GM12878 (cell line): ENCODE results near the gene XPC. TPM values are rescaled to one million over a fixed set of nuclear protein-coding genes. Genes with fewer than 3 reads are reported as not detected.
A peak's percentile ranks its signal among the peaks of the same experiment; 100 is the strongest.

ENCODE experiments used
- BHLHE40 ChIP-seq, 2 experiments: fragments of 450-650 bp in 1 of 2; IDR thresholded peaks; 2 replicates each; pipeline ENCODE4 v1.6.1; 2011 to 2017; ENCODE audit warnings: low read depth in 2 of 2, borderline replicate concordance in 1 of 2, improper control_type of control experiment in 1 of 2, low read length in 1 of 2, mild to moderate bottlenecking in 1 of 2
- DPF2 ChIP-seq: fragments of 450-650 bp; IDR thresholded peaks from 2 replicates; pipeline ENCODE4 v1.6.1; 2017; ENCODE audit warnings: mild to moderate bottlenecking
- GABPA ChIP-seq: IDR thresholded peaks from 2 replicates; pipeline ENCODE4 v1.6.1; 2014; ENCODE audit warnings: antibody characterized with exemption, low read depth, mild to moderate bottlenecking, inconsistent platforms
- IKZF1 ChIP-seq: fragments of 450-650 bp; conservative IDR thresholded peaks from 2 replicates; pipeline ENCODE4 v1.6.1; 2017; ENCODE audit warnings: antibody characterized with exemption, mild to moderate bottlenecking
- NBN ChIP-seq: fragments of 450-650 bp; IDR thresholded peaks from 2 replicates; pipeline ENCODE4 v1.6.1; 2016
- RFX5 ChIP-seq: IDR thresholded peaks from 2 replicates; pipeline ENCODE4 v1.6.1; 2011; ENCODE audit warnings: low read depth, low read length, improper control_type of control experiment
- STAT1 ChIP-seq: fragments of 450-650 bp; conservative IDR thresholded peaks from 2 replicates; pipeline ENCODE4 v1.6.1; 2014; ENCODE audit warnings: antibody characterized with exemption, mild to moderate bottlenecking
- TAF1 ChIP-seq: IDR thresholded peaks from 2 replicates; pipeline ENCODE4 v1.6.1; 2011; ENCODE audit warnings: mild to moderate bottlenecking, low read depth, low read length, borderline replicate concordance
- TARDBP ChIP-seq: IDR thresholded peaks from 2 replicates; pipeline ENCODE4 v1.6.1; 2016; ENCODE audit warnings: borderline replicate concordance
- ZBED1 ChIP-seq: IDR thresholded peaks from 2 replicates; pipeline ENCODE4 v1.6.1; 2016; ENCODE audit warnings: borderline replicate concordance
- ZNF24 ChIP-seq: fragments of 450-650 bp; IDR thresholded peaks from 2 replicates; pipeline ENCODE4 v1.6.1; 2017; ENCODE audit warnings: antibody characterized with exemption, mild to moderate bottlenecking
- ZSCAN29 ChIP-seq: fragments of 450-650 bp; IDR thresholded peaks from 2 replicates; pipeline ENCODE4 v1.6.1; 2017; ENCODE audit warnings: mild to moderate bottlenecking, moderate library complexity
- polyA plus RNA-seq, 11 experiments: library from polyadenylated mRNA; depleted of rRNA in 4 of 11; unstranded in 6 of 11; stranded (reverse) in 5 of 11; fragments of >200 nt; fragmentation: Nextera tagmentation in 4 of 11; fragmentation: Illumina TruSeq in 1 of 11; extraction: Ambion mirVana in 4 of 11; extraction: Trizol in 1 of 11; gene quantifications; 1 replicate in 1 of 11; 2 replicates in 10 of 11; pipeline versions ENCODE4 v1.2.1 to v1.2.3, GENCODE V29; 2011 to 2016; ENCODE audit warnings: inconsistent platforms in 2 of 11, missing spikeins in 2 of 11, low read depth in 1 of 11
- total RNA-seq, 4 experiments: library from RNA; depleted of rRNA in 3 of 4; stranded (reverse); fragments of >200 nt in 3 of 4; fragmentation: Illumina TruSeq in 1 of 4; extraction: Trizol in 1 of 4; gene quantifications; 2 replicates each; pipeline versions ENCODE4 v1.2.1 to v1.2.3, GENCODE V29; 2013 to 2021
- TF ChIP-seq, protein P1 (sequence below): fragments of 450-650 bp; formaldehyde crosslinking; IDR thresholded peaks from 2 replicates; pipeline ENCODE4 v1.5.0; 2022; ENCODE audit warnings: mild to moderate bottlenecking, missing genetic modification characterization
- TF ChIP-seq, protein P2 (sequence below): fragments of 450-650 bp; IDR thresholded peaks from 2 replicates; pipeline ENCODE4 v1.6.1; 2017; ENCODE audit warnings: low read depth, mild to moderate bottlenecking, moderate library complexity
- TF ChIP-seq, protein P3 (sequence below): fragments of 450-650 bp; IDR thresholded peaks from 2 replicates; pipeline ENCODE4 v1.6.1; 2014; ENCODE audit warnings: mild to moderate bottlenecking

Gene XPC
- total and polyA plus RNA-seq, 10 of the 15 experiments (the other 5 are each of a cell fraction or from before 2014, with no cell fraction given), result 4.0 to 48.3 (median 29.8) TPM

DNA sequence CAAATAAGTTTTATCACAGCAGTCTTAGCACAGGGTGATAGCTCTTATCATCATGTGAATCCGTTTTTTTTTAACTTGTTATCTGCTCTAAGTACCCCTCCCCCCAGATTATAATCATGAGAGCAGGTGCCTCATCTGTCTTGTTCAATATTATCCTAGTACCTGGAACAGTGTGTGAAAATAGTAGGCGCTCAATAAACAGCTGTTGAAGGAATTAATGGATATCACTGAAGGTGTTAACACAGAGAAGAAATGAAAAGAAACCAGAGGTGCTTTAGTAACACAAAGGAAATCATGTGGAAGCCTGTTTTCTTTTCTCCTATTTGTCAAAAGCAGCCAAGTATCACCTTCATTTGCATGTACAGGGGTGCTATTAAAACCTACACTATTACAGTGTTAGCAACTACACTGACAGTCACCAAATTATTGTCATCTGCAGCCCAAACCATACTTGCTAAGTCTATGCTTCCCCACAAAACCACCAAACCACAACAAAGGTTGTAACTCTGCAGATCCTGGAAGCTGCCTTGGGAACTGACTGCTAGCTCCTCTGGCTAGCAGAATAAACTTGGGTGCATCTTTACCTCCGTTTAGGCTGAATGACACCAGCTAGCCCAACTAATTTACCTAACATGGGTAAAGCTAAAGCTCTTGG, 2.9 kb downstream of the XPC start (continued):
- TF ChIP-seq, protein P1, sequence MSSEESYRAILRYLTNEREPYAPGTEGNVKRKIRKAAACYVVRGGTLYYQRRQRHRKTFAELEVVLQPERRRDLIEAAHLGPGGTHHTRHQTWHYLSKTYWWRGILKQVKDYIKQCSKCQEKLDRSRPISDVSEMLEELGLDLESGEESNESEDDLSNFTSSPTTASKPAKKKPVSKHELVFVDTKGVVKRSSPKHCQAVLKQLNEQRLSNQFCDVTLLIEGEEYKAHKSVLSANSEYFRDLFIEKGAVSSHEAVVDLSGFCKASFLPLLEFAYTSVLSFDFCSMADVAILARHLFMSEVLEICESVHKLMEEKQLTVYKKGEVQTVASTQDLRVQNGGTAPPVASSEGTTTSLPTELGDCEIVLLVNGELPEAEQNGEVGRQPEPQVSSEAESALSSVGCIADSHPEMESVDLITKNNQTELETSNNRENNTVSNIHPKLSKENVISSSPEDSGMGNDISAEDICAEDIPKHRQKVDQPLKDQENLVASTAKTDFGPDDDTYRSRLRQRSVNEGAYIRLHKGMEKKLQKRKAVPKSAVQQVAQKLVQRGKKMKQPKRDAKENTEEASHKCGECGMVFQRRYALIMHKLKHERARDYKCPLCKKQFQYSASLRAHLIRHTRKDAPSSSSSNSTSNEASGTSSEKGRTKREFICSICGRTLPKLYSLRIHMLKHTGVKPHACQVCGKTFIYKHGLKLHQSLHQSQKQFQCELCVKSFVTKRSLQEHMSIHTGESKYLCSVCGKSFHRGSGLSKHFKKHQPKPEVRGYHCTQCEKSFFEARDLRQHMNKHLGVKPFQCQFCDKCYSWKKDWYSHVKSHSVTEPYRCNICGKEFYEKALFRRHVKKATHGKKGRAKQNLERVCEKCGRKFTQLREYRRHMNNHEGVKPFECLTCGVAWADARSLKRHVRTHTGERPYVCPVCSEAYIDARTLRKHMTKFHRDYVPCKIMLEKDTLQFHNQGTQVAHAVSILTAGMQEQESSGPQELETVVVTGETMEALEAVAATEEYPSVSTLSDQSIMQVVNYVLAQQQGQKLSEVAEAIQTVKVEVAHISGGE, result no peak
- no peak for TF ChIP-seq TAF1
- TF ChIP-seq STAT1, result no peak
- no peak for TF ChIP-seq ZSCAN29
- peak; percentile 17 to 34; a peak in 2 of 4 replicates for TF ChIP-seq BHLHE40 (IDR thresholded peaks at IDR 0.05; ENCODE audit: borderline replicate concordance in 1 of 2, low read depth in 2 of 2, low read length in 1 of 2)
- TF ChIP-seq TARDBP, result no peak
- TF ChIP-seq RFX5, result peak; percentile 10; the same call in 1 of the 2 replicates
- TF ChIP-seq DPF2, result peak; percentile 41; the same call in 1 of the 2 replicates
- TF ChIP-seq, protein P2, sequence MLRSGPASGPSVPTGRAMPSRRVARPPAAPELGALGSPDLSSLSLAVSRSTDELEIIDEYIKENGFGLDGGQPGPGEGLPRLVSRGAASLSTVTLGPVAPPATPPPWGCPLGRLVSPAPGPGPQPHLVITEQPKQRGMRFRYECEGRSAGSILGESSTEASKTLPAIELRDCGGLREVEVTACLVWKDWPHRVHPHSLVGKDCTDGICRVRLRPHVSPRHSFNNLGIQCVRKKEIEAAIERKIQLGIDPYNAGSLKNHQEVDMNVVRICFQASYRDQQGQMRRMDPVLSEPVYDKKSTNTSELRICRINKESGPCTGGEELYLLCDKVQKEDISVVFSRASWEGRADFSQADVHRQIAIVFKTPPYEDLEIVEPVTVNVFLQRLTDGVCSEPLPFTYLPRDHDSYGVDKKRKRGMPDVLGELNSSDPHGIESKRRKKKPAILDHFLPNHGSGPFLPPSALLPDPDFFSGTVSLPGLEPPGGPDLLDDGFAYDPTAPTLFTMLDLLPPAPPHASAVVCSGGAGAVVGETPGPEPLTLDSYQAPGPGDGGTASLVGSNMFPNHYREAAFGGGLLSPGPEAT, result peak; percentile 36; the same call in 1 of the 2 replicates
- TF ChIP-seq GABPA, result no peak
- peak; percentile 87 for TF ChIP-seq ZNF24
- peak; percentile 50; the same call in 1 of the 2 replicates for TF ChIP-seq IKZF1
- TF ChIP-seq ZBED1, result no peak
- TF ChIP-seq, protein P3, sequence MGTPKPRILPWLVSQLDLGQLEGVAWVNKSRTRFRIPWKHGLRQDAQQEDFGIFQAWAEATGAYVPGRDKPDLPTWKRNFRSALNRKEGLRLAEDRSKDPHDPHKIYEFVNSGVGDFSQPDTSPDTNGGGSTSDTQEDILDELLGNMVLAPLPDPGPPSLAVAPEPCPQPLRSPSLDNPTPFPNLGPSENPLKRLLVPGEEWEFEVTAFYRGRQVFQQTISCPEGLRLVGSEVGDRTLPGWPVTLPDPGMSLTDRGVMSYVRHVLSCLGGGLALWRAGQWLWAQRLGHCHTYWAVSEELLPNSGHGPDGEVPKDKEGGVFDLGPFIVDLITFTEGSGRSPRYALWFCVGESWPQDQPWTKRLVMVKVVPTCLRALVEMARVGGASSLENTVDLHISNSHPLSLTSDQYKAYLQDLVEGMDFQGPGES, result no peak
- TF ChIP-seq NBN, result 0 out of 2 replicates have a peak, but pooled peaks have one; percentile 29
